Vagina (tissue), 2 donors: ENCODE results near the gene SPC25. TPM values are rescaled to one million over a fixed set of nuclear protein-coding genes. Genes with fewer than 3 reads are reported as not detected.

Source experiments
- DNase-seq, 2 donors: peaks; one replicate each; pipeline ENCODE4 v3.0.0-alpha.2; 2017; ENCODE audit errors: extremely low spot score in 2 of 2
- H3K27ac ChIP-seq: fragments of 200-600 bp; sonication (generic); one replicate; pipeline ENCODE4 v1.5.1; 2019
- H3K27me3 ChIP-seq: fragments of 200-600 bp; sonication (generic); one replicate; pipeline ENCODE4 v1.5.1; 2019
- H3K36me3 ChIP-seq, 2 donors: fragments of 200-600 bp; sonication (generic); one replicate each; pipeline ENCODE4 v1.5.1; 2017 to 2019
- H3K4me1 ChIP-seq: fragments of 200-600 bp; sonication (generic); one replicate; pipeline ENCODE4 v1.5.1; 2019
- H3K4me3 ChIP-seq, 2 donors: fragments of 200-600 bp; sonication (generic); 1 replicate in 1 of 2; 2 replicates in 1 of 2; pipeline ENCODE4 v1.5.1; 2016 to 2019
- H3K9me3 ChIP-seq: fragments of 200-600 bp; sonication (generic); one replicate; pipeline ENCODE4 v1.5.1; 2019
- POLR2A ChIP-seq, 2 donors: fragments of 450-650 bp; IDR thresholded peaks; one replicate each; pipeline ENCODE4 v1.6.1; 2017; ENCODE audit warnings: antibody characterized with exemption in 2 of 2, mild to moderate bottlenecking in 2 of 2, moderate library complexity in 2 of 2
- POLR2AphosphoS5 ChIP-seq, 2 donors: sonication (generic); formaldehyde crosslinking; IDR thresholded peaks; one replicate each; pipeline ENCODE4 v1.9.0; 2017; ENCODE audit warnings: antibody characterized with exemption in 2 of 2, mild to moderate bottlenecking in 2 of 2, low read depth in 1 of 2; ENCODE audit not compliant: insufficient read depth in 1 of 2
- intact Hi-C: fragments of 100-400 bp; cut with DNase I; formaldehyde crosslinking; loops from one replicate; pipeline ENCODE4 v1.15.1; 2023
- total RNA-seq: library from RNA; depleted of rRNA; stranded (reverse); fragments of >200 nt; gene quantifications from one replicate; pipeline ENCODE4 v1.2.3, GENCODE V29; 2016
- TF ChIP-seq, protein P1 (sequence below), 3 experiments: fragments of 450-650 bp in 2 of 3; fragments of 200-600 bp in 1 of 3; sonication (generic) in 1 of 3; IDR thresholded peaks; one replicate each; pipeline ENCODE4 v1.5.1; 2017 to 2019; ENCODE audit warnings: antibody characterized with exemption in 3 of 3, mild to moderate bottlenecking in 2 of 3, moderate library complexity in 2 of 3

Gene SPC25
- total RNA-seq, 1 donor from 2014 or later = not detected

DNA sequence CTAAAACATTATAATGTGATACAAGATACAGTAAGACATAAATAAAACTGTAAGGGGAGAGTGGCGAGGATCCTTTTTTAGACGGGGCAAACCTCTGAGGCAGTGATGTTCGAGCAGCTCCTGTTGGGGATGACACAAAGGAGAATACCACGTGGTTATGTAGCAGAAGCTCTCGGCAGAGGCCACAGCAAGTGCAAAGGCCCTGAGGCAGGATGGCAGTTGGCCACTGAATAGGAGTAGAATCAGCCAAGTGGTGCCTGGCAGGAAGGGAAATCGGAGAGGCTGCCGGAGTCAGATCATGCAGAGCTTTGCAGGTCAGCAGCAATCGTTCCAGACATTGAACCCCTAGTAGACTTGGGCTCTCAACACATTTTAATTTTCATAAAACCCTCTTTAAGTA lies 68.7 kb downstream of the SPC25 start:
- no peaks in the 10 kb centered on the region for H3K4me1 ChIP-seq
- no peaks in the 10 kb centered on the region for H3K36me3 ChIP-seq
- H3K27ac ChIP-seq = no peak overlapping the region
- DNase-seq = no peak
- H3K9me3 ChIP-seq = no peaks in the 10 kb centered on the region
- intact Hi-C loops = no loop called here
- no peak for TF ChIP-seq POLR2AphosphoS5 (IDR thresholded peaks at IDR 0.05; ENCODE audit: insufficient read depth in 1 of 2, low read depth in 1 of 2)
- TF ChIP-seq POLR2A (IDR thresholded peaks at IDR 0.05) = no peak
- TF ChIP-seq, protein P1, sequence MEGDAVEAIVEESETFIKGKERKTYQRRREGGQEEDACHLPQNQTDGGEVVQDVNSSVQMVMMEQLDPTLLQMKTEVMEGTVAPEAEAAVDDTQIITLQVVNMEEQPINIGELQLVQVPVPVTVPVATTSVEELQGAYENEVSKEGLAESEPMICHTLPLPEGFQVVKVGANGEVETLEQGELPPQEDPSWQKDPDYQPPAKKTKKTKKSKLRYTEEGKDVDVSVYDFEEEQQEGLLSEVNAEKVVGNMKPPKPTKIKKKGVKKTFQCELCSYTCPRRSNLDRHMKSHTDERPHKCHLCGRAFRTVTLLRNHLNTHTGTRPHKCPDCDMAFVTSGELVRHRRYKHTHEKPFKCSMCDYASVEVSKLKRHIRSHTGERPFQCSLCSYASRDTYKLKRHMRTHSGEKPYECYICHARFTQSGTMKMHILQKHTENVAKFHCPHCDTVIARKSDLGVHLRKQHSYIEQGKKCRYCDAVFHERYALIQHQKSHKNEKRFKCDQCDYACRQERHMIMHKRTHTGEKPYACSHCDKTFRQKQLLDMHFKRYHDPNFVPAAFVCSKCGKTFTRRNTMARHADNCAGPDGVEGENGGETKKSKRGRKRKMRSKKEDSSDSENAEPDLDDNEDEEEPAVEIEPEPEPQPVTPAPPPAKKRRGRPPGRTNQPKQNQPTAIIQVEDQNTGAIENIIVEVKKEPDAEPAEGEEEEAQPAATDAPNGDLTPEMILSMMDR (IDR thresholded peaks at IDR 0.05) = no peak
- H3K4me3 ChIP-seq = no peak overlapping the region
- H3K27me3 ChIP-seq = no peaks in the 10 kb centered on the region

Other genes with a start within 250 kb of the SPC25 start
- gene NOSTRIN, start 87.8 kb downstream of the SPC25 start, total RNA-seq = 30.0 TPM
- gene G6PC2, start 10.9 kb upstream of the SPC25 start, total RNA-seq = not detected
- not detected for gene ABCB11, start 140.9 kb upstream of the SPC25 start, total RNA-seq
- not detected for gene DHRS9, start 179.1 kb upstream of the SPC25 start, total RNA-seq